ENCODE data around the gene OMP. TPM values are rescaled to one million over a fixed set of nuclear protein-coding genes. Genes with fewer than 3 reads are reported as not detected.
A peak's percentile ranks its signal among the peaks of the same experiment; 100 is the strongest.

OMP gene
- total and polyA plus RNA-seq, 2 donors from 2014 or later, result 1.8 TPM; not detected in 1

GRCh38 chr11:77112641-77113381, 10.2 kb downstream of the OMP start:
- peaks cover 0 to 2% (median 0%) of the 10 kb centered on the region in 3 donors for H3K4me1 ChIP-seq (ENCODE audit: control insufficient read depth in 2 of 3, insufficient read depth in 2 of 3, low read depth in 1 of 3, low read length in 3 of 3)
- no peak overlapping the region for H3K4me3 ChIP-seq (ENCODE audit: low read length in 3 of 3)
- TF ChIP-seq, protein P1, sequence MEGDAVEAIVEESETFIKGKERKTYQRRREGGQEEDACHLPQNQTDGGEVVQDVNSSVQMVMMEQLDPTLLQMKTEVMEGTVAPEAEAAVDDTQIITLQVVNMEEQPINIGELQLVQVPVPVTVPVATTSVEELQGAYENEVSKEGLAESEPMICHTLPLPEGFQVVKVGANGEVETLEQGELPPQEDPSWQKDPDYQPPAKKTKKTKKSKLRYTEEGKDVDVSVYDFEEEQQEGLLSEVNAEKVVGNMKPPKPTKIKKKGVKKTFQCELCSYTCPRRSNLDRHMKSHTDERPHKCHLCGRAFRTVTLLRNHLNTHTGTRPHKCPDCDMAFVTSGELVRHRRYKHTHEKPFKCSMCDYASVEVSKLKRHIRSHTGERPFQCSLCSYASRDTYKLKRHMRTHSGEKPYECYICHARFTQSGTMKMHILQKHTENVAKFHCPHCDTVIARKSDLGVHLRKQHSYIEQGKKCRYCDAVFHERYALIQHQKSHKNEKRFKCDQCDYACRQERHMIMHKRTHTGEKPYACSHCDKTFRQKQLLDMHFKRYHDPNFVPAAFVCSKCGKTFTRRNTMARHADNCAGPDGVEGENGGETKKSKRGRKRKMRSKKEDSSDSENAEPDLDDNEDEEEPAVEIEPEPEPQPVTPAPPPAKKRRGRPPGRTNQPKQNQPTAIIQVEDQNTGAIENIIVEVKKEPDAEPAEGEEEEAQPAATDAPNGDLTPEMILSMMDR (IDR thresholded peaks at IDR 0.05; ENCODE audit: borderline replicate concordance, extremely low read depth, insufficient read depth), result no peak
- H3K27ac ChIP-seq (ENCODE audit: low read depth in 2 of 2, low read length in 2 of 2), result no peak overlapping the region
- DNase-seq (no peak), FAIRE-seq (no peak)
- no peaks in the 10 kb centered on the region for H3K9me3 ChIP-seq (ENCODE audit: control insufficient read depth in 2 of 3, insufficient read depth in 1 of 3, low read length in 3 of 3)
- no peaks in the 10 kb centered on the region for H3K36me3 ChIP-seq (ENCODE audit: control insufficient read depth in 2 of 3, insufficient read depth in 3 of 3, low read length in 3 of 3)
- H3K27me3 ChIP-seq (ENCODE audit: control insufficient read depth, insufficient read depth, low read length), result no peaks in the 10 kb centered on the region
- intact Hi-C loops (cut with DNase I), result no loop called here
- H3K9ac ChIP-seq (ENCODE audit: low read length in 3 of 3), result no peak overlapping the region

DNA sequence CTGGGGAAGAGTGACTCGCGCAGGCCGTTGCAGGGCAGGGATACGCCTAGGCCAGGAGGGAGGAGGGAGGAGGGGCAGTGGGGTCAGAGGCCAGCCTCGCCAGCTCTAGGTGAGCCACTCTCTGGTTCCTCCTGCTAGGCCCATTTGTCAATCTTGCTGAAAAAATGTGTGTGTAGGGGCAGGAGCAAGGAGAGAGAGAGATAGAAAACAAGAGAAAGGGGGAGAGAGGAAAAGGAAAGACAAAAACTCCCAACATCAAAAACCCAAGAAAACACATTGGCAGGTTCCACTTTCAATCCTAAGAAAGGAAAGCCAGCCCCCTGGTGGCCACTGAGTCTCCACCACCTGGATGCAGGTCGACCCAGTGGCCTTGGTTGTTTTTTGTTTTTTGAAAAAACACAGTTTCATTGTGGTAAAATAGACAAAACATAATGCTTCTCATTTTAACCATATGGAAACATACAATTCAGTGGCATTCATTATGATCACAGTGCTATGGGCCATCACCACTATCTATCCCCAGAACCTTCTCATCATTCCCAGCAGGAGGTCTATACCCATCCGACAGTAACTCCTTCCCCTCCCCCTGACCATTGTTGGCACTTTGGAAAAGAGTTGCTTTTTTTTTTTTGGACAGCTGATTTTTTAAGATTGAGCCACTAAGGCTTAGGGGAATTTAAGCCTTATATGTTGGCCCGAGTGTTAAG, 10.9 kb downstream of the OMP start:
- TF ChIP-seq, protein P1 (IDR thresholded peaks at IDR 0.05; ENCODE audit: borderline replicate concordance, extremely low read depth, insufficient read depth), result peak; percentile 44
- no peak for FAIRE-seq
- H3K27me3 ChIP-seq (ENCODE audit: control insufficient read depth, insufficient read depth, low read length), result no peaks in the 10 kb centered on the region
- H3K9ac ChIP-seq (ENCODE audit: low read length in 3 of 3), result no peak overlapping the region
- DNase-seq, result peak in 1 of 5 donors; percentile 29
- no peak overlapping the region for H3K27ac ChIP-seq (ENCODE audit: low read depth in 2 of 2, low read length in 2 of 2)
- H3K4me1 ChIP-seq (ENCODE audit: control insufficient read depth in 2 of 3, insufficient read depth in 2 of 3, low read depth in 1 of 3, low read length in 3 of 3), result no peaks in the 10 kb centered on the region
- intact Hi-C loops (cut with DNase I), result no loop called here
- H3K9me3 ChIP-seq (ENCODE audit: control insufficient read depth in 2 of 3, insufficient read depth in 1 of 3, low read length in 3 of 3), result no peaks in the 10 kb centered on the region
- no peak overlapping the region for H3K4me3 ChIP-seq (ENCODE audit: low read length in 3 of 3)
- no peaks in the 10 kb centered on the region for H3K36me3 ChIP-seq (ENCODE audit: control insufficient read depth in 2 of 3, insufficient read depth in 3 of 3, low read length in 3 of 3)

DNA sequence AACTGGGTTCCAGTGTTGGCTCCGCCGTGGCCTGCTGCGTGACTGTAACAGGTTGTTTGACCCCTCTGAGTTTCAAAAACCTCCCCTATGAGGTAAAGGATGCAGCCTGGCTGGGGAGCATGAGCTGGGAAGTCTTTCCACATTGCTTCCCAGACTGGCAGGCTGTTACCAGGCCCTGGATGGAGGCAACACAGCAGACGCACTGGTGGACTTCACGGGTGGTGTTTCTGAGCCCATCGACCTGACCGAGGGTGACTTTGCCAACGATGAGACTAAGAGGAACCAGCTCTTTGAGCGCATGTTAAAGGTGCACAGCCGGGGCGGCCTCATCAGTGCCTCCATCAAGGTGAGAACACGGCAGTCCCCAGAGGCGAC, 11.4 kb downstream of the OMP start:
- no peak overlapping the region for H3K27ac ChIP-seq (ENCODE audit: low read depth in 2 of 2, low read length in 2 of 2)
- TF ChIP-seq, protein P1 (IDR thresholded peaks at IDR 0.05; ENCODE audit: borderline replicate concordance, extremely low read depth, insufficient read depth), result no peak
- intact Hi-C loops (cut with DNase I), result no loop called here
- no peaks in the 10 kb centered on the region for H3K9me3 ChIP-seq (ENCODE audit: control insufficient read depth in 2 of 3, insufficient read depth in 1 of 3, low read length in 3 of 3)
- FAIRE-seq, result no peak
- no peak overlapping the region for H3K9ac ChIP-seq (ENCODE audit: low read length in 3 of 3)
- DNase-seq, result no peak
- no peaks in the 10 kb centered on the region for H3K27me3 ChIP-seq (ENCODE audit: control insufficient read depth, insufficient read depth, low read length)
- no peaks in the 10 kb centered on the region for H3K36me3 ChIP-seq (ENCODE audit: control insufficient read depth in 2 of 3, insufficient read depth in 3 of 3, low read length in 3 of 3)
- H3K4me3 ChIP-seq (ENCODE audit: low read length in 3 of 3), result no peak overlapping the region
- no peaks in the 10 kb centered on the region for H3K4me1 ChIP-seq (ENCODE audit: control insufficient read depth in 2 of 3, insufficient read depth in 2 of 3, low read depth in 1 of 3, low read length in 3 of 3)
